Measurements from ENCODE around the gene CENPN.

CENPN gene

GRCh38 chr16:81004646-81005353 lies 2.2 kb upstream of the CENPN start:
- peaks cover 0 to 4% of the 10 kb centered on the region in 2 donors for H3K36me3 ChIP-seq (ENCODE audit: control insufficient read depth in 1 of 2, insufficient read depth in 2 of 2, low read length in 2 of 2)
- peak overlapping the region; percentile 73 for H3K27ac ChIP-seq (ENCODE audit: low read length)
- H3K4me1 ChIP-seq (ENCODE audit: control insufficient read depth in 1 of 2, insufficient read depth in 2 of 2, low read length in 2 of 2), result peaks cover 0 to 17% of the 10 kb centered on the region in 2 donors
- peak overlapping the region; percentile 56 to 58 for H3K4me3 ChIP-seq (ENCODE audit: low read depth in 1 of 2, low read length in 2 of 2)
- H3K9me3 ChIP-seq (ENCODE audit: control insufficient read depth in 1 of 2, low read length in 2 of 2), result no peaks in the 10 kb centered on the region
- H3K27me3 ChIP-seq (ENCODE audit: low read depth, low read length), result no peaks in the 10 kb centered on the region

GRCh38 chr16:81005610-81006161 lies 1.3 kb upstream of the CENPN start:
- peaks cover 0 to 4% of the 10 kb centered on the region in 2 donors for H3K36me3 ChIP-seq (ENCODE audit: control insufficient read depth in 1 of 2, insufficient read depth in 2 of 2, low read length in 2 of 2)
- H3K27me3 ChIP-seq (ENCODE audit: low read depth, low read length), result no peaks in the 10 kb centered on the region

DNA sequence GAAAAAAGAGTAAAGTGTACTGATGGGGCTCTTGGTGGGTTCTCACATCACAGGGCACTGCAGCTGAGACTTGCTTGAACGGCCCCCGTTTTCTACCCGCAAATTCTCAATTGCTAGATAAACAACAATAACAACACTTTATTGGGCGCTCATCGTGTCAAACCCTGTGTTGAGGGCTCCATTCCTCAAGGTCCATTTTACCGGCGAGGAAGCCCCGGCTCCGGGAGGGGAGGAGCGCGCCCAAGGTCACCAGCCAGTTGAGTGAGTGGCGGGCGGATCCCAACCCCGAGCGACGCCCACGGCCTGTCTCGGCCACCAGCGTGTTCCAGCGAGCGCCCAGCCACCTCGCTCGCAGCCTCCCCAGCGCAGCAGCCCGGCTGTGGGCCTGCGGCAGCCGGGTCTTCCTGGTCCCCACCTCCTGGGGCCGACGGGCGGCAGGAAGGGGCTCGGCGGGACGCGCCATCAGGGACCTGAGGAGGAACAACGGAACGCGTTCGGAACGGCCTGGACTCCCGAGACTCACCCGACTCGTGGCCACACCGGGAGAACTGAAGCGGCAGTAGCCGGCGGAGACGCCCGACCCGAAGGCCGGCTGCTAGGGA lies 702 bp upstream of the CENPN start:
- Histone ChIP-seq H3K27me3 (ENCODE audit: low read depth, low read length) (no peaks in the 10 kb centered on the region), H3K27ac (ENCODE audit: low read length) (peak overlapping the region; percentile 94), H3K36me3 (ENCODE audit: control insufficient read depth in 1 of 2, insufficient read depth in 2 of 2, low read length in 2 of 2) (peaks cover 0 to 4% of the 10 kb centered on the region in 2 donors), H3K4me3 (ENCODE audit: low read depth in 1 of 2, low read length in 2 of 2) (peak overlapping the region; percentile 83 to 93), H3K4me1 (ENCODE audit: control insufficient read depth in 1 of 2, insufficient read depth in 2 of 2, low read length in 2 of 2) (peaks cover 0 to 17% of the 10 kb centered on the region in 2 donors), H3K9me3 (ENCODE audit: control insufficient read depth in 1 of 2, low read length in 2 of 2) (no peaks in the 10 kb centered on the region)

More at GRCh38 chr16:81005610-81006161, 1.3 kb upstream of the CENPN start:
- Histone ChIP-seq H3K9me3 (ENCODE audit: control insufficient read depth in 1 of 2, low read length in 2 of 2) (no peaks in the 10 kb centered on the region), H3K27ac (ENCODE audit: low read length) (peak overlapping the region; percentile 94), H3K4me3 (ENCODE audit: low read depth in 1 of 2, low read length in 2 of 2) (peak overlapping the region; percentile 83 to 93), H3K4me1 (ENCODE audit: control insufficient read depth in 1 of 2, insufficient read depth in 2 of 2, low read length in 2 of 2) (peaks cover 0 to 17% of the 10 kb centered on the region in 2 donors)

DNA sequence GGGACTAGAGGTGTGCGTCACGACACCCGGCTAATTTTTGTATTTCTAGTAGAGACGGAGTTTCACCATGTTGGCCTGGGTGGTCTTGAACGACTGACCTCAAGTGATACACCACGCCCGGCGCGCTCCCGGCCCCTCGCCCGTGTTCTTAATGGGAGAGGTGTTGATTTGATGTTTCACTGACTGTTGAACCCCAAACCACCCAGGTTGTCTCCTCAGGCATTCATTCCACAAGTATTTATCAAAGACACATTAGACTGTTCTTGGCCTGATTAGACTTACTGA lies 1.4 kb downstream of the CENPN start:
- Histone ChIP-seq H3K27me3 (ENCODE audit: low read depth, low read length) (no peaks in the 10 kb centered on the region), H3K4me1 (ENCODE audit: control insufficient read depth in 1 of 2, insufficient read depth in 2 of 2, low read length in 2 of 2) (peaks cover 0 to 17% of the 10 kb centered on the region in 2 donors), H3K9me3 (ENCODE audit: control insufficient read depth in 1 of 2, low read length in 2 of 2) (no peaks in the 10 kb centered on the region), H3K27ac (ENCODE audit: low read length) (no peak overlapping the region), H3K36me3 (ENCODE audit: control insufficient read depth in 1 of 2, insufficient read depth in 2 of 2, low read length in 2 of 2) (peaks cover 0 to 4% of the 10 kb centered on the region in 2 donors), H3K4me3 (ENCODE audit: low read depth in 1 of 2, low read length in 2 of 2) (peak overlapping the region in 1 of 2 donors; percentile 83)

DNA sequence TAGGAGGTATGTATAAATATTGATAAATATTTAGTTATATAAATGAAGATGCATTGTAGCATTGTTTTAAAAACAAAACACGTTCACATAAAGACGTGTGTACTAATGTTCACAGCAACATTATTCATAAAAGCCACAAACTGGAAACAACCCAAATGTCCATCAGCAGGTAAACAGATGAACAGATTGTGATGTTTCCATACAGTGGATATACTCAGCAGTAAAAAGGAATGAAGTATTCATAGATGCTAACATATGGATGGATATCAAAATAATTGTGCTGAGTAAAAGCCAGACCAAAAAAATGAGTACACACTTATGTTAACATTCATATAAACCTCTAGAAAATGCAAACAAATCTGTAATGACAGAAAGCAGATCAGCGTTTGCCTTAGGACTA lies 6.0 kb downstream of the CENPN start:
- Histone ChIP-seq H3K27me3 (ENCODE audit: low read depth, low read length) (no peaks in the 10 kb centered on the region), H3K4me3 (ENCODE audit: low read depth in 1 of 2, low read length in 2 of 2) (no peak overlapping the region), H3K36me3 (ENCODE audit: control insufficient read depth in 1 of 2, insufficient read depth in 2 of 2, low read length in 2 of 2) (peaks cover 0 to 7% of the 10 kb centered on the region in 2 donors), H3K4me1 (ENCODE audit: control insufficient read depth in 1 of 2, insufficient read depth in 2 of 2, low read length in 2 of 2) (no peaks in the 10 kb centered on the region), H3K27ac (ENCODE audit: low read length) (no peak overlapping the region), H3K9me3 (ENCODE audit: control insufficient read depth in 1 of 2, low read length in 2 of 2) (no peaks in the 10 kb centered on the region)

GRCh38 chr16:81014672-81015071 lies 7.7 kb downstream of the CENPN start:
- Histone ChIP-seq H3K9me3 (ENCODE audit: control insufficient read depth in 1 of 2, low read length in 2 of 2) (no peaks in the 10 kb centered on the region), H3K4me1 (ENCODE audit: control insufficient read depth in 1 of 2, insufficient read depth in 2 of 2, low read length in 2 of 2) (no peaks in the 10 kb centered on the region), H3K27me3 (ENCODE audit: low read depth, low read length) (no peaks in the 10 kb centered on the region), H3K4me3 (ENCODE audit: low read depth in 1 of 2, low read length in 2 of 2) (no peak overlapping the region), H3K27ac (ENCODE audit: low read length) (no peak overlapping the region), H3K36me3 (ENCODE audit: control insufficient read depth in 1 of 2, insufficient read depth in 2 of 2, low read length in 2 of 2) (peaks cover 4 to 7% of the 10 kb centered on the region in 2 donors)

- H3K27ac ChIP-seq (ENCODE audit: low read length), result no peak overlapping the region
- no peaks in the 10 kb centered on the region for H3K27me3 ChIP-seq (ENCODE audit: low read depth, low read length)
- H3K9me3 ChIP-seq (ENCODE audit: control insufficient read depth in 1 of 2, low read length in 2 of 2), result no peaks in the 10 kb centered on the region
- peaks cover 9 to 11% of the 10 kb centered on the region in 2 donors for H3K36me3 ChIP-seq (ENCODE audit: control insufficient read depth in 1 of 2, insufficient read depth in 2 of 2, low read length in 2 of 2)
- no peak overlapping the region for H3K4me3 ChIP-seq (ENCODE audit: low read depth in 1 of 2, low read length in 2 of 2)
- H3K4me1 ChIP-seq (ENCODE audit: control insufficient read depth in 1 of 2, insufficient read depth in 2 of 2, low read length in 2 of 2), result no peaks in the 10 kb centered on the region
Measured at GRCh38 chr16:81018496-81018895, 11.5 kb downstream of the CENPN start.

- Histone ChIP-seq H3K36me3 (ENCODE audit: control insufficient read depth in 1 of 2, insufficient read depth in 2 of 2, low read length in 2 of 2) (peaks cover 0 to 1% of the 10 kb centered on the region in 2 donors), H3K9me3 (ENCODE audit: control insufficient read depth in 1 of 2, low read length in 2 of 2) (no peaks in the 10 kb centered on the region), H3K4me1 (ENCODE audit: control insufficient read depth in 1 of 2, insufficient read depth in 2 of 2, low read length in 2 of 2) (no peaks in the 10 kb centered on the region), H3K27ac (ENCODE audit: low read length) (no peak overlapping the region), H3K4me3 (ENCODE audit: low read depth in 1 of 2, low read length in 2 of 2) (no peak overlapping the region), H3K27me3 (ENCODE audit: low read depth, low read length) (no peaks in the 10 kb centered on the region)
Measured at GRCh38 chr16:81026429-81026828, 19.4 kb downstream of the CENPN start.

- no peak overlapping the region for H3K4me3 ChIP-seq (ENCODE audit: low read depth in 1 of 2, low read length in 2 of 2)
- no peaks in the 10 kb centered on the region for H3K9me3 ChIP-seq (ENCODE audit: control insufficient read depth in 1 of 2, low read length in 2 of 2)
- H3K27me3 ChIP-seq (ENCODE audit: low read depth, low read length), result no peaks in the 10 kb centered on the region
- no peaks in the 10 kb centered on the region for H3K4me1 ChIP-seq (ENCODE audit: control insufficient read depth in 1 of 2, insufficient read depth in 2 of 2, low read length in 2 of 2)
- H3K27ac ChIP-seq (ENCODE audit: low read length), result no peak overlapping the region
- H3K36me3 ChIP-seq (ENCODE audit: control insufficient read depth in 1 of 2, insufficient read depth in 2 of 2, low read length in 2 of 2), result no peaks in the 10 kb centered on the region
Measured at GRCh38 chr16:81029930-81030604, 23.1 kb downstream of the CENPN start.

GRCh38 chr16:81035398-81035974 lies 28.5 kb downstream of the CENPN start, which contains the start of gene ATMIN:
TSS of gene ATMIN (plus strand) at chr16:81035842. CDS start at chr16:81035871, 29 bp downstream.
- Histone ChIP-seq H3K4me3 (ENCODE audit: low read depth in 1 of 2, low read length in 2 of 2) (peak within 1 kb of the TSS; percentile 69 to 75), H3K4me1 (ENCODE audit: control insufficient read depth in 1 of 2, insufficient read depth in 2 of 2, low read length in 2 of 2) (peaks cover 0 to 24% of the 10 kb centered on the region in 2 donors), H3K27ac (ENCODE audit: low read length) (peak within 1 kb of the TSS; percentile 47), H3K9me3 (ENCODE audit: control insufficient read depth in 1 of 2, low read length in 2 of 2) (no peaks in the 10 kb centered on the region), H3K36me3 (ENCODE audit: control insufficient read depth in 1 of 2, insufficient read depth in 2 of 2, low read length in 2 of 2) (no peaks in the 10 kb centered on the region), H3K27me3 (ENCODE audit: low read depth, low read length) (no peaks in the 10 kb centered on the region)
